Stimulated activated CD8-positive, alpha-beta memory T cell treated with anti-CD3 and anti-CD28 coated beads, Interleukin-2, amount 100 ng/mL, for 48 hours (primary cell): ENCODE results near the gene MACROD2.

Experiments used
- DNase-seq, 2 donors: peaks; one replicate each; pipeline ENCODE4 v3.0.0-alpha.2; 2020; ENCODE audit warnings: low read depth in 2 of 2

The MACROD2 gene

GRCh38 chr20:15655295-15655874, 1660.1 kb downstream of the MACROD2 start:
- DNase-seq, result no peak

- no peak for DNase-seq
Measured at GRCh38 chr20:15656124-15656523, 1660.8 kb downstream of the MACROD2 start.

- no peak for DNase-seq
Measured at GRCh38 chr20:15658295-15658694, 1663.0 kb downstream of the MACROD2 start.

GRCh38 chr20:15673206-15673605, 1677.9 kb downstream of the MACROD2 start:
- DNase-seq, result no peak

- DNase-seq, result no peak
Measured at GRCh38 chr20:15674253-15675060, 1679.1 kb downstream of the MACROD2 start.

- DNase-seq, result no peak
Measured at GRCh38 chr20:15675061-15675514, 1679.8 kb downstream of the MACROD2 start.

- DNase-seq, result no peak
Measured at GRCh38 chr20:15675813-15676484, 1680.6 kb downstream of the MACROD2 start.

GRCh38 chr20:15676815-15677214, 1681.5 kb downstream of the MACROD2 start:
- no peak for DNase-seq

GRCh38 chr20:15682690-15683089, 1687.4 kb downstream of the MACROD2 start:
- no peak for DNase-seq

GRCh38 chr20:15692570-15692969, 1697.3 kb downstream of the MACROD2 start:
- DNase-seq, result no peak

GRCh38 chr20:15699431-15700146, 1704.3 kb downstream of the MACROD2 start:
- DNase-seq, result no peak

- DNase-seq, result no peak
Measured at GRCh38 chr20:15700147-15700765, 1704.9 kb downstream of the MACROD2 start.

GRCh38 chr20:15702161-15702560, 1706.8 kb downstream of the MACROD2 start:
- no peak for DNase-seq

GRCh38 chr20:15703171-15703911, 1708.0 kb downstream of the MACROD2 start:
- no peak for DNase-seq

GRCh38 chr20:15705975-15706374, 1710.7 kb downstream of the MACROD2 start:
- DNase-seq, result no peak

- DNase-seq, result no peak
Measured at GRCh38 chr20:15706719-15707118, 1711.4 kb downstream of the MACROD2 start.

GRCh38 chr20:15708984-15709598, 1713.8 kb downstream of the MACROD2 start:
- peak; percentile 25 to 37 for DNase-seq

GRCh38 chr20:15710636-15711035, 1715.3 kb downstream of the MACROD2 start:
- no peak for DNase-seq

GRCh38 chr20:15711177-15711576, 1715.9 kb downstream of the MACROD2 start:
- no peak for DNase-seq

- DNase-seq, result no peak
Measured at GRCh38 chr20:15716256-15716655, 1720.9 kb downstream of the MACROD2 start.
